NCI-H345 treated with DMSO at 0.1 percent for 48 hours (cell line): ENCODE results near the gene PRR20G.

ENCODE experiments used
- DNase-seq: peaks from one replicate; lab custom pipeline; 2025; ENCODE audit not compliant: unreplicated experiment; lab: John Stamatoyannopoulos, UW

PRR20G gene

GRCh38 chr3:127264794-127265514 lies 22.9 kb downstream of the PRR20G start:
- DNase-seq = no peak

- DNase-seq = no peak
These were observed 23.6 kb downstream of the PRR20G start for GRCh38 chr3:127264292-127264691.

DNA sequence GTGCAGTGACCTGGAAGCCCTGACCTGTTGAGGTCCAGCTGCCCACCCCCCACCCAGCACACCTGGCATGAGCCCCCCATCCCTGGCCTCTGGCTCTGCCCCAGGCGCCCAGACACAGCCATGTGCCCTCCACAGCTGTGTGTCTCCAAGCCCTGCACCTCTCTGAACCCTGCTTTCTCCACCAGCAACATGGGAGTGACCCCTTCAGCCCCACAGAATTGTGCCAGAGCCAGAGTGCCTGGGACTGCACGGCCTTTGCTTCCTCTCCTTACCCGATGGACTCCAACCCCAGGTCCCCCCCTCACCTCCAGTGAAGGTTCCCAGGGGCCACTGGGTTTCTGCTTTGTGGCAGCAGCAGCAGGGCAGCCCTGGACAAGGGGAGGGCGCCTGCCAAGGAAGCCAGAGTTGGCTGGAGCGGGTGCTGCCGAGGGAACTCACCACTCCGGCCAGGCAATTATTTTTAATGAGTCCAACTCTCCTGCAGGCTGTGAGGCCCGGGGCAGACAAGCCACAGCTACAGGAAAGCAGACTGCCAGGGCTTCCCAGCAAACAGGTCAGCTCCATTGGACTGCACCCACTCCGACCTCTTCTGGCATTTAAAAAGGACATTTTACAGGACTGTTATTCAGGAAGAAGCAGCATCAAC lies 24.1 kb downstream of the PRR20G start:
- DNase-seq = no peak

DNA sequence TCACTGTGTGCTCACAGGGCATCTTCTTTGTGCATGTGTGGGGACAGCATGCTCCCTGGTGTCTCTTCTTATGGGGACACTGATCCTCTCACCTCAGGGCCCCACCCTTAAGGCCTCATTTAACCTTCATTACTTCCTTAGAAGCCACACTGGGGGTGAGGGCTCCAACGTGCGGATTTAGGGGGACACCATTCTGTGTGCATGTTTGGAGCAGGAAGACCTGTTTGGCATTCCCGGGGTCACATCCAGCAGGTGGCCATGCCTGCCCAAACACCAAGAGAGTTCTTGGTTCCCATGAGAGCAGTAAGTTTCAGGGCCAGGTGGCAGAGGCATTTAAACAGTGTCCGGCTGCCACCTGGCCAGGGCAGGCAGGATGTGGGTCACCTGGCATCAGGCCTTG lies 24.8 kb downstream of the PRR20G start:
- DNase-seq = no peak

DNA sequence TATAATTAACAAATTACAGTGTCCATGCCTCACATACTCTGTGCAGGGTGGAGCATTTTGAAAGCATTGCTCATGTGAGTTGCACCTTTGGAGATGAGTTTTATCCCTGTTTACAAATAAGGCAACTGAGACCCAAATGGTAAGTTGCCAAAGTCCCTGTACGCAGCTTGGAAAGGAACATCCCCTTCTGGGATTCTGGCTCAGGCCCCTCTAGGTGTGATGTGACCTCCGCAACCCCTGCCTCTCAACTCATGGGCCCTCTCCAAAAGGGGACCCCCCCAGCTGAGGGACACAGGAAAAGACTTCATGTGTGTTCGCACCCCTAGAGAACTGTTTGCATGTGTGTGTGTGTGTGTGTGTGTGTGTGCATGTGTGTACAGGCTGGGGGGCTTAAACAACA lies 25.3 kb downstream of the PRR20G start:
- no peak for DNase-seq

GRCh38 chr3:127261925-127262324 lies 25.9 kb downstream of the PRR20G start:
- no peak for DNase-seq

DNA sequence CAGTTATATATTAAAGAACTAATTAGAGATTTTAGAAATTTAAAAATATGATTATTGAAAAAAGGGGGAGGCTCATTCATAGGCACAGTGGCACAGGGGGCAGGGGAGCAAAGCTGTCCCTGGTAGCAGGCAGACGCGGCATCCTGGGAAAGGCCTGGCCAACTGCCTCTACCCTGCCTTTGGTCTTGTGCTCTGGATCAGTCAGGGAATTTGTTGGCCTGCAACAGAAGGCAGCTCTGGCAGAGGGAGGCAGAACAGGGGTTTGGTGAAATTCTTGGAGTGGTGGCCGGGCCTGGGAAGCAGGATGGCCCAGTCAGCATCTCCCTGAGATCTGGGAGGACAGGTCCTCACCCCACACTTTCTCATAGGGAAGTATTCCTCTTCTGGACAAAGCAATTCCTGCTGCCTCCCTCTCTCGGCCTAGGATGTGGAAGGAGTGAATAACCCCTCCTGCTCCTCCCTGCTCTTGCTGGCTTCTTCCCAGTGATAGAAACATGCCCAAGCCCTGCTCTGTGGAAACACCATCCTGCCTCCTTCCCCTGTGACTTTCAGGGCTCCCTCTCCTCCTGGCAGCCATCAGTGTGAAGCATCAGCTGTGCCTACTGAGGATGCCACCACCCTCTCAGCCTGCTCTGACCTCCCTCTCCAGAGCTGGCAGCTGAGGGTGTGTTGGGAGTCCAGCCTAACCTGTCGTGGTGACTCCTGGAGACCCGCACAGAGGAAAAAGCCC lies 26.9 kb downstream of the PRR20G start:
- no peak for DNase-seq

GRCh38 chr3:127260416-127260815 lies 27.4 kb downstream of the PRR20G start:
- no peak for DNase-seq

GRCh38 chr3:127259882-127260281 lies 28.0 kb downstream of the PRR20G start:
- DNase-seq = no peak

DNA sequence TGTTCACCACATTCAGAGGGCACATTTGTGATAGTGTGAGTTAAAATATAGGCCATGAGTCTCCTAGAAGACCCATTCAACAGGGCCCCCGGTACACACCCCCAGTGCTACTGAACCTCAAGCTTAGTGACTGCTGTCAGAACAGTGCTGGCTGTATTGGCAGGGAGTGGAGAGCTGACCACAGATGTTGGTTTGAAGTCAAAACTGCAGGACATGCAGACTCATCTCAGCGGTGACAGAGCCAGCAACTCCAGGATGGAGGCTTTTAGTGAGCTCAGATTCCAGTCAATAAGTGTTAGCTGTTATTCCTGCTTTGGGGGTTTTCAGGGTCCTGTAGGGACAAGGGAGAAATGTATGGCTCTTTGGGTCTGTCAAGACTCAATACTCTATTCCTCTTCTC lies 29.1 kb downstream of the PRR20G start:
- no peak for DNase-seq

DNA sequence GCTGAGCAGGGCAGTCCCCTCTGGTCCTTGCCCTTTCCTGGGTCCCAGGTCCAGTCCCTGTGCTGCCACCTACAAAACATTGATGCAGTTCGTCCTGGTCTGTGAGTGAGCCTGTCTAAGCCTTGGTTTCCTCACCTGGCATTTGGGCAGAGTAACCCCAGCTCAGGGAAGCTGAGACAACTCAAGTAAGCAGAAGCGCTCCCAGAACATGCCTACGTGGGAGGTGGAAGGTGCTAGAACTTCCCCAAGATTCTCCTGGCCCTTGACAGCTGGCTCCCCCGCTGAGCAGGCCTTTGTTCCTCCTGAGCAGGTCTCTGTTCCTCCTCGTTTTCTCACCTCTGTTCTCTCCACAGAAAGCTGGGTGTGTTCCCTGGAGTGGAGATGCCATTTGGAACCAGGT lies 30.5 kb downstream of the PRR20G start:
- no peak for DNase-seq

DNA sequence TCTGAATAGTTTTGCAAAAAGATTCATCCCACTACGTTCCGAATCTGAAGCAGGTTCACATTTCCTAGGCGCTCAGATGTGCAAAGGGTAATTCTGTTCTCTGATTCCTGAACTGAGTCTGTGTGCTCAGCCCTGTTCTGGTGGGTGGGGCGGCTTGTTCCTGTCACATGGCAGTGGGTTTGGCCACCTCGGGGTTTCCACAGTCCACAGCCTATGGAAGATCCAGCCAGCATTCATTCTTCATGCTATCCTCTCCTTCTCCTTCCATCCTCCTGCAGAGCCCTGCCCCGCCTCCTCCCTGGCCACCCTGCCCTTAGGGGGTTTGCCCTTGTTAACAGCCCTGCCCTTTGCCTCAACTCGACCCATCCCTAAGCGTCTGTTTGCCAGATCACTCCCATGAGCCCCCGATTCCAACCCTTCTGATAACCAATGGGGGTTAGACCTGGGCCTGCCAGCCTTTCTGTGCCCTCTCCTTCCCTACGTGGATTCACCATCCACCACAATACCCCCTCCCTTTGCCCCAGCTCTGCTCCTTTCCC lies 31.0 kb downstream of the PRR20G start:
- DNase-seq = no peak

GRCh38 chr3:127256138-127256537 lies 31.7 kb downstream of the PRR20G start:
- DNase-seq = no peak

DNA sequence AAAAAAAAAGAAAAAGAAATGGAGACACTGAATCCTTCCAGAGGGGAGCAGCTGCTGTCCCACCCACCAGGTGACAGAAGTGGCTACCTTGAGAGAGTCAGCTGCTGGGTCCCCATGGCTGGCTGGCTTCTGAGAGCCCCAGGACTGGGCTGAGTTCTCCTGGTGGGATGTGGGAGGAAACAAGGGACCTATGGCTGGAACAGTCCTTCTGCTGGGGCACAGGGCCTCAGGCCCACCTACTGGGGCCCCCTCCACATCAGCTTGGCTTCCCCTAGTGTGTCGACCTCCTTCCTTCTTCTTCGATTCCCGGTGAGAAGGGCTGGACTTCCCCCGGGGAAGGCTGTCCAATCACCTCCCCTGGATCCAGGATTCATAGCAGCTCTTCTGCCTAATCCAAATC lies 32.3 kb downstream of the PRR20G start:
- no peak for DNase-seq

DNA sequence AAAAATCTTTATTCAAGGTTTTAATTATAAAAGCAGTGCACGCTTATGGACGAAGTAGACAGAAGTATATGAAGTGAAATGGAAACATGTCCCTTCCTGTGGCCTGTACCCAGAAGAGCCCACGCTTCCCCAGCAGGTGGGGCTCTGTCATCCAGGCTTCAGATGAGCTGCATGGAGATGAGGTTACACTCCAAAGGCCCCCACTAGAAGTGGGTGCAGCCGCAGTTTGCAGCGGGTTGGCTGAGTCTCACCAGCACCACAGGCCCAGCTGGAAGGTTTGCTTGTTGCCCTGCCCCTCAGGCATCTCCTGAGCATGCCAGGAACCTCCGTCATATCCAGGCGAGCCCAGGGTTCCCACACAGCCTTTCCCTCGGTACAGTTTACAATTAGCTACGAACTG lies 33.1 kb downstream of the PRR20G start:
- DNase-seq = no peak

DNA sequence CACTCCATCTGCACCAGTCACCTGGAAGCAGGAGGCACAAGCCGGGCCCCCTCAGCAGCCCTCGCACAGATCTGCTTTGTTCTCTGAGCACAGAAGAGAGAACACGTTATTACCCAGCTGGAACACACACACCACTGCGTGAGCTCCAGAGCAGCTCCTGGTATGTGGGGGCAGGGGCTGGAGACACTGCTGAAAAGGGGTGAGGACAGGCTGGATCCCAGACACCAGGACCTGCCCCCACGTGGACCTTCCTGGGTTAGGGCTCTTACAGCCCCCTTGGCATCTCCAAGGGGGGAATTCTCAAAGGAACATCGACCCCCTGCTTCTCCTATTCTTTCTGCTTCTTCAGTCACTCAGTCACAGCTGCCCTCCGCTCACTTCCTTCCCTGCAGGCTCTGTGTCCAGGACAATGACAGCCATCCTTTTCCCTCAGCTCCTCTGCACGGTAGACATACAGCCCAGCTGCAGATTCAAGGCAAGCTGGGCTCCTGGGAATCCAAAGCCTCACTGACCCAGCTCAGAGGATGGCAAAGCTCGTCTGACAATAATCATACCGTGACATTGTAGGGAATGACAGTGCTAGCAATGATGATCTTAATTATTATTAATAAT lies 33.7 kb downstream of the PRR20G start:
- DNase-seq = no peak

GRCh38 chr3:127253491-127253890 lies 34.4 kb downstream of the PRR20G start:
- DNase-seq = no peak

DNA sequence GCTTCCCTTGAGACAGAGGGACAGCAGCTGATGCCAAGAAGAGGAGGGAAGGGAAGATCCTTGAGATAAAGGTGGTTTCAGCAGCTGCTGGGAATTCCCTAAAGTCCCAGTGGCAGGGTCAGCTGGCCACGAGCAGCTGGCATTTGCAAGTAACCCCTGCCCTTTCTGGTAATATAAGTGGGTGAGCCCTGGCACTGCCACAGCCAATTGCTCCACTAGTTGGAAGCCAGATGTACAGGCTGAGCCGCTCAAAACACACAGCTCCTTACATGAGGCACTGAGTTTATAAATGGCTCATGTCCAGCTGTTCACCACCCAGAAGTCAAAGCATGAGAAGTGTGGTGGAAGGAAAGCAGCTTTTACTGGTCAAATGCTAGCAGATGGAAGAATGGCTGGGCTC lies 35.4 kb downstream of the PRR20G start:
- no peak for DNase-seq

DNA sequence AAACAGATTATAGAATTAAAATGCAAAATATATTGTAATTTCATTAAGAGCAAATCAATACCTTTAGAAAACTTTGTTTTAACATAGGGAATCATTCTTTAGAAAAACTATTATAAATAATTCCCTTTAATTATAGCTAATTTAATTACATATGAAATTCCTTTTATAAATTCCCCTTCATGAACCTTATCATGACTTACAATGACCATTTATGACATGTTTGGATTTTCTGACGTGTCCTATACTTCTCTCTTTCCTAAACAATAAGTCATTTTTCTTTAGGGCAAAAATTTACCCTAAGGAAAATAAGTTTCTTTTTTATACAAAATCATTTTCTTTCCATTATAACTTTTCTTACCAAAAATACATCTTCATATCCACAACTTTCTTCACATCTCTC lies 37.8 kb downstream of the PRR20G start:
- no peak for DNase-seq

GRCh38 chr3:127247292-127247691 lies 40.6 kb downstream of the PRR20G start:
- DNase-seq = no peak

DNA sequence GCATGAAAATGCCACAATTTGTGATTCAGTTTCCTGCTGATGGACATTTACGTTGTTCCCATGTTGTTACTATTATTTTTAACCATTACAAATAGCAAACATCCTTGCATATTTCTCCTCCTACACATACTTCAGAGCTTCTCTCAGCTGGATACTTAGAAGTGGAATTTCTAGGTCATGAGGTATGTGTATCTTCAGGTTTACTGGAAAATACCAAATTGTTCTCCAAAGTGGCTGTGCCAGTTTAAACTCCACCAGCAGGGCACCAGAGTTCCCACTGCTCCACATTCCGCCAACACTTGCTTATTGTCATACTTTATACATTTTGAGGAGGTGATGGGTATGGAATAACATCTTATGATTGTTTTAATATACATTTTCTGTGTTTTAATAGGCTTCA lies 49.2 kb downstream of the PRR20G start:
- DNase-seq = no peak

DNA sequence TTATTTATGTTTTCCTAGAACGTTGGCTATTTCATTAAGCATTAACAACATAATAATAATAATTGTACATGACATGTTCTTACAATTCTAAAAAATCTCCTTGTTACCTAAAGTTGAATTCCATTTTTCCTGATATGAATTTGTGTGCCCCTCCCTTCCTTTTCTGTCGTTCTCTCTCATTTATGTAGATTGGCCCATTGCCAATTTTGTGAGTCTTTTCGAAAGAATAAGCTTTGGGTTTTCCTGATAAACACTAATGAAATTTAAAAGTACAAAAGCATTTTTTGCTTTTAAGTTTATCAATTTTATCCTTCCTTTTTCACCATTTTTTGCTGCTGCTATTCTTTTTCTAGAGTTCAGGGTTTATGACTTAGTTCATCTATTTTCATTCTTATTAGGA lies 50.0 kb downstream of the PRR20G start:
- no peak for DNase-seq
